Pancreas (tissue), 10 donors: Measurements from ENCODE around the gene ARID5B. TPM values are rescaled to one million over a fixed set of nuclear protein-coding genes. Genes with fewer than 3 reads are reported as not detected.

ENCODE experiments used
- ATAC-seq, 4 donors: fragments of 200-7000 bp; cut with Tn5 transposase; one replicate each; pipeline versions ENCODE4 v1.8.0 to v1.9.1; 2020; ENCODE audit warnings: mild to moderate bottlenecking in 4 of 4, moderate library complexity in 4 of 4
- DNase-seq, 6 donors: peaks; one replicate each; pipeline ENCODE4 v3.0.0-alpha.2; 2020
- FAIRE-seq: peaks from 2 replicates; lab custom pipeline; 2012; peaks lifted over from hg19 to GRCh38; lab: Jason Lieb, UNC
- H3K27ac ChIP-seq, 4 donors: fragments of 200-600 bp; sonication (generic); 1 replicate in 3 of 4; 2 replicates in 1 of 4; pipeline versions ENCODE4 v1.5.0 to v1.8.0; 2020
- H3K27me3 ChIP-seq, 4 donors: fragments of 200-600 bp; one replicate each; pipeline ENCODE4 v1.8.0; 2021
- H3K36me3 ChIP-seq, 3 donors: fragments of 200-600 bp; sonication (generic) in 1 of 3; one replicate each; pipeline versions ENCODE4 v1.5.0 to v1.8.0; 2020 to 2021
- H3K4me1 ChIP-seq, 3 donors: fragments of 200-600 bp; one replicate each; pipeline ENCODE4 v1.8.0; 2021
- H3K4me3 ChIP-seq, 4 donors: fragments of 200-600 bp; sonication (generic) in 2 of 4; one replicate each; pipeline versions ENCODE4 v1.5.0 to v1.8.0; 2020 to 2021
- H3K9me3 ChIP-seq, 4 donors: fragments of 200-600 bp; one replicate each; pipeline ENCODE4 v1.8.0; 2021
- CTCF ChIP-seq, 4 donors: fragments of 200-600 bp; sonication (generic) in 3 of 4; IDR thresholded peaks; one replicate each; pipeline versions ENCODE4 v1.5.0 to v1.8.0; 2021; ENCODE audit warnings: antibody characterized with exemption in 4 of 4
- whole genome bisulfite sequencing, 2 donors: extraction: QIAGEN DNeasy Blood & Tissue Kit; methylation state at CpG; one replicate each; pipeline ENCODE4 v1.1.7; 2013; 5-methylcytosine and 5-hydroxymethylcytosine counted together
- intact Hi-C, 3 donors: fragments of 100-400 bp; cut with DNase I; formaldehyde crosslinking; loops; one replicate each; pipeline versions ENCODE4 v1.11.1 to v1.14.2; 2022
- polyA plus RNA-seq, 2 donors: library from polyadenylated mRNA; stranded (reverse); fragments of 200-250 nt; gene quantifications; one replicate each; pipeline ENCODE4 v1.2.3, GENCODE V29; 2013
- total RNA-seq, 6 donors: library from RNA; stranded (reverse); fragmentation: NEBNext Ultra II Directional in 4 of 6; extraction: Animal tissue kit (Norgen Biotek cat#: 25700) in 4 of 6; gene quantifications; one replicate each; pipeline versions ENCODE4 v1.2.1 to v1.2.4, GENCODE V29; 2021 to 2023
- donor health status: healthy with polysubstance abuse.
- donor health status: DM: no; HTN: no; CAD: no; lungs with moderate emphysema.
- donor health status: DM: no; HTN: no; CAD: no.
- donor health status: control.
- donor health status: control.
- donor health status: Bipolar disorder and iron deficiency.
- donor health status: DM: yes; HTN: yes; CAD: no.
- donor health status: DM: no; HTN: no; CAD: no.
- donor health status: DM: no; HTN: no; CAD: no.
- donor health status: DM: yes; HTN: yes; CAD: no.

The ARID5B gene
- total and polyA plus RNA-seq, 8 donors: 2.6 to 13.0 (median 5.0) TPM

GRCh38 chr10:62095181-62096122 is 194.0 kb downstream of the ARID5B start:
- ATAC-seq: peak; percentile 32 to 47 (median 40)
- intact Hi-C loops: no loop called here
- Histone ChIP-seq H3K9me3 (no peaks in the 10 kb centered on the region), H3K36me3 (peaks cover 0 to 13% (median 0%) of the 10 kb centered on the region in 3 donors), H3K27me3 (no peaks in the 10 kb centered on the region), H3K27ac (peak overlapping the region in 2 of 4 donors; percentile 15 to 69), H3K4me1 (peaks cover 0 to 5% (median 0%) of the 10 kb centered on the region in 3 donors), H3K4me3 (no peak overlapping the region)
- no peak for TF ChIP-seq CTCF (IDR thresholded peaks at IDR 0.05)
- 45 to 49% methylated on average over 12 of the region's 12 CpGs for WGBS, 2 donors
- DNase-seq: no peak
- no peak for FAIRE-seq

DNA sequence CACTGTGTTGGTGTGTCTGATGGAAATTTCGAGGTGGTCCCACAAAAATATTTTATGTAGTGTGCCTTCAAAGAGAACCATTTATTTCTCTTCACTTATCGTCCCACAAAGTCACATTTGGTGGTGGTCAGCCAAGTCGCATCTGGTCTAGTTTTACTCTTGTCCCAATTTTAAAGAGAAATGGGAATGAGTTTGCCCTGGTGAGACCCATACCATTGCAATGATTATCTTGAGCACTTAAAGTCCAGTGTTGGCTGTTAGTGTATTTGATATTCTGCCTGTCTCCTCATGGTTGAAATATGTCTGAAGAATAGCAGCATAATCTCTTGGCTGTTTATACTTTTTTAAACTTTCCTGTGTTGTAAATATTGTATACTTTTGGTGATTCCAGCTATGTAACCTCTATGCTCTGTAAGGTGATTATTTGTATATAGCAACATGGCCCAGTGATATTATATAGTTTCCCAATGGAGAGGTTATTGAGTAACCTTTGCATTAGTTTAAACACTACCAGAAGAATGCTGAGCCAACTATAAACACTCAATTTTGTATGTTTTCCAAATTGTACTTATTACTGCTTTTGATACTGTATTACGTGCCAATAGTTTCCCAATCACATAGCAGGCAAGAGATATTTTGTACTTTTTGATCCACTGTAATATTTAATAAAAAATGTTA is 194.9 kb downstream of the ARID5B start:
- no peak for DNase-seq
- H3K9me3 ChIP-seq: no peaks in the 10 kb centered on the region
- 74 to 84% methylated on average over 4 of the region's 4 CpGs for WGBS, 2 donors
- no peak overlapping the region for H3K4me3 ChIP-seq
- ATAC-seq: no peak
- peak overlapping the region in 3 of 4 donors; percentile 8 to 69 (median 15) for H3K27ac ChIP-seq
- peaks cover 0 to 5% (median 0%) of the 10 kb centered on the region in 3 donors for H3K4me1 ChIP-seq
- H3K27me3 ChIP-seq: no peaks in the 10 kb centered on the region
- intact Hi-C loops: no loop called here
- H3K36me3 ChIP-seq: peaks cover 0 to 4% (median 0%) of the 10 kb centered on the region in 3 donors
- TF ChIP-seq CTCF (IDR thresholded peaks at IDR 0.05): no peak
- FAIRE-seq: no peak

DNA sequence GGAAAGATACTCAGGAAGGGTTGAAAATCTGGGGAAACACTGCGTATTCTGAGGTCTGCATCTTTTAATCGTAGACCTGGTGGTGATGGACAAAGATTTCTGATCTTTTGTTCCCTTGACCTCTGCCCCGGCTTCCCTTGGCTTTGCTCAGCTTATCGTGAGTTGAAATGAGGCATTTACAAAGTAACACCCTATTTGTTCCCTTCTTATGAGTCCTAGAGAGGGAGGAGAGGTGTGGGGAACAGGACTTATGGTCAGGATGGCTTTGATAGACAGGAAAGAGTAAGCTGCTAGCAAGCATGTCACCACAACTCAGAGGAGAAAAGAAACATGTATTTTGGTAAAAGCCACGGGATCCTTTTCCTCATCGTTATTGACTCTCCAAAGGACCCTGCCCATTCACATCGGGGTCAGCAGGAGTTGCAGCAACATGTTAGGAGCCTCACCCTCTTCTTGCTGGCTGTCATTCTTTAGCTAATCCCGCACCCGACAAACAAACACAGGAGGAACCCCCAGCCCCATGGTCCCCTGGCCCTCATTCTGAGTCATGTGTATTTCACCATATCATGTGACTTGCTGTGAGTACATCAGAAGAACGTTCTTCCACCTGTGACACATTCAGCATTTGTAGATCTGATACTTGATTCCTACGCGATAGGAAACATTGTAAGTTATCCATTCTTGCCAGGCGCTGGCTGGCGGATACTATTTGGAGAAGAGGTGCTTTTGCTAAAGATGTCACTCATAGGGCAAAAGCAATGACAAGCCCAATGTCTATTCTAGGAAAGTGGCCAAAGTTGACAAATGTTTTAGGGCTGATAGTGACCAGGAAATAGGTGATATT is 197.0 kb downstream of the ARID5B start:
- DNase-seq (no peak), ATAC-seq (no peak), FAIRE-seq (no peak)
- no peak overlapping the region for H3K27ac ChIP-seq
- no peaks in the 10 kb centered on the region for H3K27me3 ChIP-seq
- peaks cover 0 to 5% (median 0%) of the 10 kb centered on the region in 3 donors for H3K4me1 ChIP-seq
- intact Hi-C loops: no loop called here
- no peak for TF ChIP-seq CTCF (IDR thresholded peaks at IDR 0.05)
- no peaks in the 10 kb centered on the region for H3K9me3 ChIP-seq
- no peak overlapping the region for H3K4me3 ChIP-seq
- WGBS, 2 donors: 68 to 81% methylated on average over 14 of the region's 14 CpGs
- no peaks in the 10 kb centered on the region for H3K36me3 ChIP-seq

- H3K36me3 ChIP-seq: no peaks in the 10 kb centered on the region
- 89 to 96% methylated on average over 3 of the region's 3 CpGs for WGBS, 2 donors
- DNase-seq: no peak
- intact Hi-C loops: no loop called here
- no peaks in the 10 kb centered on the region for H3K9me3 ChIP-seq
- no peak for ATAC-seq
- H3K27me3 ChIP-seq: no peaks in the 10 kb centered on the region
- peaks cover 0 to 4% (median 0%) of the 10 kb centered on the region in 3 donors for H3K4me1 ChIP-seq
- H3K27ac ChIP-seq: no peak overlapping the region
- no peak for FAIRE-seq
- no peak for TF ChIP-seq CTCF (IDR thresholded peaks at IDR 0.05)
- no peak overlapping the region for H3K4me3 ChIP-seq
Measured at GRCh38 chr10:62099299-62099698, 197.8 kb downstream of the ARID5B start.
